Colonic mucosa (tissue), 4 donors: ENCODE measurements around the gene CFDP1. TPM values are rescaled to one million over a fixed set of nuclear protein-coding genes. Genes with fewer than 3 reads are reported as not detected.
A peak's percentile ranks its signal among the peaks of the same experiment; 100 is the strongest.

Experiments
- DNase-seq: peaks from one replicate; pipeline ENCODE4 v3.0.0-alpha.2; 2020
- H3K27ac ChIP-seq: fragments of 200-600 bp; one replicate; pipeline ENCODE4 v1.8.0; 2021
- H3K27me3 ChIP-seq: fragments of 200-600 bp; one replicate; pipeline ENCODE4 v1.8.0; 2021
- H3K36me3 ChIP-seq: fragments of 200-600 bp; one replicate; pipeline ENCODE4 v1.8.0; 2021
- H3K4me1 ChIP-seq: fragments of 200-600 bp; one replicate; pipeline ENCODE4 v1.8.0; 2021; ENCODE audit warnings: mild to moderate bottlenecking
- H3K4me3 ChIP-seq: fragments of 200-600 bp; one replicate; pipeline ENCODE4 v1.8.0; 2021
- H3K9ac ChIP-seq, 2 donors: one replicate each; pipeline ENCODE4 v1.7.0; 2013; ENCODE audit warnings: control low read depth in 2 of 2, low read depth in 2 of 2, low read length in 2 of 2
- H3K9me3 ChIP-seq: fragments of 200-600 bp; one replicate; pipeline ENCODE4 v1.8.0; 2021
- CTCF ChIP-seq: fragments of 200-600 bp; IDR thresholded peaks from one replicate; pipeline ENCODE4 v1.8.0; 2022; ENCODE audit warnings: antibody characterized with exemption, mild to moderate bottlenecking
- intact Hi-C: fragments of 100-400 bp; cut with DNase I; formaldehyde crosslinking; loops from one replicate; pipeline ENCODE4 v1.14.1; 2022
- total RNA-seq, 2 donors: library from RNA; stranded (reverse); fragmentation: NEBNext Ultra II Directional in 1 of 2; extraction: Animal tissue kit (Norgen Biotek cat#: 25700) in 1 of 2; gene quantifications; one replicate each; pipeline ENCODE4 v1.2.1, GENCODE V29; 2021
- donor health status: healthy.
- donor health status: DM: no; HTN: no; CAD: no.
- donor health status: DM: no; HTN: no; CAD: no.

Gene CFDP1
- total RNA-seq, 2 donors from 2014 or later = 61.6 to 75.8 TPM

- H3K27me3 ChIP-seq = no peaks in the 10 kb centered on the region
- no peaks in the 10 kb centered on the region for H3K4me1 ChIP-seq
- no peak for DNase-seq
- H3K9me3 ChIP-seq = no peaks in the 10 kb centered on the region
- no peak overlapping the region for H3K9ac ChIP-seq
- no peak overlapping the region for H3K27ac ChIP-seq
- intact Hi-C loops = loop anchor here (10.0 kb wide), 1 partner anchor 193 kb away; no protein-coding TSS in a partner anchor
- no peak for TF ChIP-seq CTCF
- H3K4me3 ChIP-seq = no peak overlapping the region
- H3K36me3 ChIP-seq = peaks cover 4% of the 10 kb centered on the region
These were observed 45.4 kb downstream of the CFDP1 start for GRCh38 chr16:75387951-75388350.

GRCh38 chr16:75385507-75386152 is 47.7 kb downstream of the CFDP1 start:
- Histone ChIP-seq H3K9ac (no peak overlapping the region), H3K27ac (no peak overlapping the region), H3K4me1 (no peaks in the 10 kb centered on the region), H3K36me3 (no peaks in the 10 kb centered on the region), H3K9me3 (no peaks in the 10 kb centered on the region), H3K4me3 (no peak overlapping the region), H3K27me3 (no peaks in the 10 kb centered on the region)
- peak; percentile 54 for TF ChIP-seq CTCF
- intact Hi-C loops = loop anchor here (1.0 to 10.0 kb wide), 2 partner anchors 152 to 191 kb away; no protein-coding TSS in a partner anchor
- no peak for DNase-seq

GRCh38 chr16:75383141-75383540 is 50.2 kb downstream of the CFDP1 start:
- Histone ChIP-seq H3K9ac (no peak overlapping the region), H3K9me3 (no peaks in the 10 kb centered on the region), H3K4me1 (no peaks in the 10 kb centered on the region), H3K36me3 (no peaks in the 10 kb centered on the region), H3K27ac (no peak overlapping the region), H3K4me3 (no peak overlapping the region), H3K27me3 (no peaks in the 10 kb centered on the region)
- no peak for DNase-seq
- no peak for TF ChIP-seq CTCF
- intact Hi-C loops = loop anchor here (10.0 kb wide), 1 partner anchor 188 kb away; no protein-coding TSS in a partner anchor

GRCh38 chr16:75382611-75383010 is 50.7 kb downstream of the CFDP1 start:
- H3K36me3 ChIP-seq = no peaks in the 10 kb centered on the region
- no peaks in the 10 kb centered on the region for H3K9me3 ChIP-seq
- intact Hi-C loops = loop anchor here (10.0 kb wide), 1 partner anchor 188 kb away; no protein-coding TSS in a partner anchor
- no peak for DNase-seq
- no peak for TF ChIP-seq CTCF
- no peak overlapping the region for H3K27ac ChIP-seq
- no peaks in the 10 kb centered on the region for H3K4me1 ChIP-seq
- H3K4me3 ChIP-seq = no peak overlapping the region
- no peak overlapping the region for H3K9ac ChIP-seq
- no peaks in the 10 kb centered on the region for H3K27me3 ChIP-seq

GRCh38 chr16:75380870-75381269 is 52.4 kb downstream of the CFDP1 start:
- Histone ChIP-seq H3K4me1 (no peaks in the 10 kb centered on the region), H3K36me3 (no peaks in the 10 kb centered on the region), H3K4me3 (no peak overlapping the region), H3K9me3 (no peaks in the 10 kb centered on the region), H3K27me3 (no peaks in the 10 kb centered on the region), H3K9ac (no peak overlapping the region), H3K27ac (no peak overlapping the region)
- no peak for TF ChIP-seq CTCF
- DNase-seq = no peak
- intact Hi-C loops = loop anchor here (10.0 kb wide), 1 partner anchor 186 kb away; no protein-coding TSS in a partner anchor
